ENCODE results near the gene BICDL1.
A peak's percentile ranks its signal among the peaks of the same experiment; 100 is the strongest.

The BICDL1 gene

GRCh38 chr12:120125792-120126634 lies 137.0 kb downstream of the BICDL1 start:
- DNase-seq (ENCODE audit: low spot score): no peak

GRCh38 chr12:120126635-120127005 lies 137.6 kb downstream of the BICDL1 start:
- DNase-seq (ENCODE audit: low spot score): no peak

GRCh38 chr12:120130011-120130410 lies 141.0 kb downstream of the BICDL1 start:
- DNase-seq (ENCODE audit: low spot score): no peak

- no peak for DNase-seq (ENCODE audit: low spot score)
Observed at GRCh38 chr12:120131116-120131515, 142.1 kb downstream of the BICDL1 start.

- no peak for DNase-seq (ENCODE audit: low spot score)
Observed at GRCh38 chr12:120132054-120132836, 143.2 kb downstream of the BICDL1 start.

GRCh38 chr12:120132863-120133385 lies 143.9 kb downstream of the BICDL1 start:
- DNase-seq (ENCODE audit: low spot score): peak; percentile 94

- no peak for DNase-seq (ENCODE audit: low spot score)
Observed at GRCh38 chr12:120134307-120134980, 145.4 kb downstream of the BICDL1 start.

GRCh38 chr12:120136093-120136770 lies 147.2 kb downstream of the BICDL1 start:
- no peak for DNase-seq (ENCODE audit: low spot score)

- no peak for DNase-seq (ENCODE audit: low spot score)
Observed at GRCh38 chr12:120137833-120138232, 148.8 kb downstream of the BICDL1 start.

GRCh38 chr12:120138366-120138765 lies 149.3 kb downstream of the BICDL1 start:
- DNase-seq (ENCODE audit: low spot score): no peak

GRCh38 chr12:120139958-120140357 lies 150.9 kb downstream of the BICDL1 start:
- DNase-seq (ENCODE audit: low spot score): no peak

- no peak for DNase-seq (ENCODE audit: low spot score)
Observed at GRCh38 chr12:120140603-120141002, 151.6 kb downstream of the BICDL1 start.

- DNase-seq (ENCODE audit: low spot score): no peak
Observed at GRCh38 chr12:120141336-120141735, 152.3 kb downstream of the BICDL1 start.

- no peak for DNase-seq (ENCODE audit: low spot score)
Observed at GRCh38 chr12:120142231-120142877, 153.3 kb downstream of the BICDL1 start.
